Prostate gland (tissue), 2 donors: ENCODE results near the gene ADM2.

Experiments used
- CTCF ChIP-seq, 4 experiments: fragments of 200-600 bp in 2 of 4; fragments of 450-650 bp in 2 of 4; sonication (generic) in 2 of 4; IDR thresholded peaks; 1 replicate in 3 of 4; 2 replicates in 1 of 4; pipeline ENCODE4 v1.5.1; 2016 to 2019; ENCODE audit warnings: antibody characterized with exemption in 4 of 4, mild to moderate bottlenecking in 2 of 4, moderate library complexity in 2 of 4
- POLR2AphosphoS5 ChIP-seq: sonication (generic); formaldehyde crosslinking; IDR thresholded peaks from one replicate; pipeline ENCODE4 v1.6.1; 2017; ENCODE audit warnings: antibody characterized with exemption

DNA sequence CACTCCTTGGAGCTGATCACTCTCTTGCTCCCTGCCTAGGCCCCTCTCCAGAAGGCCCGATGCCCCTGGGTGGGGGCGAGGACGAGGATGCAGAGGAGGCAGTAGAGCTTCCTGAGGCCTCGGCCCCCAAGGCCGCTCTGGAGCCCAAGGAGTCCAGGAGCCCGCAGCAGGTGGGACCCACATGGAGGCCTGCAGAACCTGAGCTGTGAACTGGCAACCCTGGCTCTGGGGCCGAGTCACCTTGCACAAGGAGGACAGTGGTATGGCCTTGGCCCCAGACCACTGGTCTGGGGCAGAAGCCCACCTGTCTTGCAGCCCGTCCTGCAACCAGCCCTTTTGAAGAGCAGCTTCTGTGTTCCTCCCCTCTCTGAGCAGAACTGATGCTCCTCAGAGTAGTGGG, 37.8 kb downstream of the ADM2 start:
- TF ChIP-seq CTCF (IDR thresholded peaks at IDR 0.05) (no peak), POLR2AphosphoS5 (no peak)
